Glutamatergic neuron (in vitro differentiated cells): ENCODE data around the gene RAB29. TPM values are rescaled to one million over a fixed set of nuclear protein-coding genes. Genes with fewer than 3 reads are reported as not detected.

Source experiments
- DNase-seq: peaks from one replicate; pipeline ENCODE4 v3.0.0; 2022
- H3K27ac Mint-ChIP-seq: one replicate; pipeline ENCODE4 v1.8.0; 2020; ENCODE audit warnings: mild to moderate bottlenecking, mixed read lengths, inconsistent platforms; ENCODE audit not compliant: unreplicated experiment
- H3K27me3 Mint-ChIP-seq: one replicate; pipeline ENCODE4 v1.8.0; 2020; ENCODE audit warnings: mild to moderate bottlenecking, moderate library complexity, mixed read lengths, inconsistent platforms; ENCODE audit not compliant: unreplicated experiment
- H3K36me3 Mint-ChIP-seq: one replicate; pipeline ENCODE4 v1.8.0; 2020; ENCODE audit warnings: mild to moderate bottlenecking, mixed read lengths, inconsistent platforms; ENCODE audit not compliant: unreplicated experiment
- H3K4me1 Mint-ChIP-seq: one replicate; pipeline ENCODE4 v1.8.0; 2020; ENCODE audit warnings: mild to moderate bottlenecking, low read depth, mixed read lengths, inconsistent platforms; ENCODE audit not compliant: unreplicated experiment
- H3K4me3 Mint-ChIP-seq: one replicate; pipeline ENCODE4 v1.8.0; 2020; ENCODE audit warnings: mild to moderate bottlenecking, mixed read lengths, inconsistent platforms; ENCODE audit not compliant: unreplicated experiment
- H3K9me3 Mint-ChIP-seq: one replicate; pipeline ENCODE4 v1.8.0; 2020; ENCODE audit warnings: mild to moderate bottlenecking, moderate library complexity, mixed read lengths, inconsistent platforms; ENCODE audit not compliant: unreplicated experiment
- total RNA-seq: library from RNA; stranded (reverse); fragmentation: NEBNext Ultra II Directional; extraction: Animal tissue kit (Norgen Biotek cat#: 25700); gene quantifications from one replicate; pipeline ENCODE4 v1.2.1, GENCODE V29; 2021; ENCODE audit not compliant: unreplicated experiment
- TF ChIP-seq, protein P1 (sequence below): fragments of 200-600 bp; sonication (generic); IDR thresholded peaks from one replicate; pipeline ENCODE4 v1.5.0; 2021; ENCODE audit not compliant: partially characterized antibody, unreplicated experiment

RAB29 gene
- total RNA-seq, 1 donor from 2014 or later: 1.7 TPM

DNA sequence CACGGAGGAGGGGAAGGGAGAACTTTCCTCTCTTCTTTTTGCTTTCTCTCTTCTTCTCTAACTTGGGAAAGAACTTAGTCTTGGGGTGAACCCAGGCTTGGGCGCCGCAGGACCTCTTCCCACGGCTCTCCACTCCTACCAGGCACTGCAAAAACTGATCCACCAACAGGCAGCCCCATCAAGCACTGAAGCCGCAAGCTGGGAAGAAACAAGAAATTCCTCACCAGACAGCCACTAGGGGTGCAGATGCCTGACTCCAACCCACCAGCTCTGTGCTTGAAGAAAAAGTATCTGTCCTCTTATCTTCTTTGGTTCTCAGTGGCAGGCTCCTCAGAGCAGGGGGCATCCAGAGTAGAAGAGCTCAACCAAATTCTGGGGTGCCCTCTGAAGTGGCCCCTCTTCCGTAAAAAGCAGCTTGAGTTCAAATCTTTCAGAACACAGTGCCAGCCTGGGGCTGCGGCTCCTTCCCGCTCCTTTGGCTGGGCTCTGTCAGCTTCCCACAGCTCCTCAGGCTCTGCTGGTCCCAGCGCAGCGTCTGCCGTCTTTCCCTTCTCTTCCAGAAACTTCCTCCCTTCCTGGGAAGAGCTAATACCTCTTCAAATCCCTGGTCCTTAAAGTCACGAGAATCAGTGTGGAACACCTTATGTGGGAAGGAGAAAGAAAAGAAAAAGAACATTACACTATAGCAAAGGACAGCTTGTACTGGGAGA is 35.3 kb upstream of the RAB29 start:
- H3K9me3 Mint-ChIP-seq: no peaks in the 10 kb centered on the region
- TF ChIP-seq, protein P1, sequence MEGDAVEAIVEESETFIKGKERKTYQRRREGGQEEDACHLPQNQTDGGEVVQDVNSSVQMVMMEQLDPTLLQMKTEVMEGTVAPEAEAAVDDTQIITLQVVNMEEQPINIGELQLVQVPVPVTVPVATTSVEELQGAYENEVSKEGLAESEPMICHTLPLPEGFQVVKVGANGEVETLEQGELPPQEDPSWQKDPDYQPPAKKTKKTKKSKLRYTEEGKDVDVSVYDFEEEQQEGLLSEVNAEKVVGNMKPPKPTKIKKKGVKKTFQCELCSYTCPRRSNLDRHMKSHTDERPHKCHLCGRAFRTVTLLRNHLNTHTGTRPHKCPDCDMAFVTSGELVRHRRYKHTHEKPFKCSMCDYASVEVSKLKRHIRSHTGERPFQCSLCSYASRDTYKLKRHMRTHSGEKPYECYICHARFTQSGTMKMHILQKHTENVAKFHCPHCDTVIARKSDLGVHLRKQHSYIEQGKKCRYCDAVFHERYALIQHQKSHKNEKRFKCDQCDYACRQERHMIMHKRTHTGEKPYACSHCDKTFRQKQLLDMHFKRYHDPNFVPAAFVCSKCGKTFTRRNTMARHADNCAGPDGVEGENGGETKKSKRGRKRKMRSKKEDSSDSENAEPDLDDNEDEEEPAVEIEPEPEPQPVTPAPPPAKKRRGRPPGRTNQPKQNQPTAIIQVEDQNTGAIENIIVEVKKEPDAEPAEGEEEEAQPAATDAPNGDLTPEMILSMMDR: no peak
- H3K4me1 Mint-ChIP-seq: peaks cover 10% of the 10 kb centered on the region
- no peak overlapping the region for H3K27ac Mint-ChIP-seq
- no peaks in the 10 kb centered on the region for H3K36me3 Mint-ChIP-seq
- no peak for DNase-seq
- H3K27me3 Mint-ChIP-seq: peaks cover 18% of the 10 kb centered on the region
- no peak overlapping the region for H3K4me3 Mint-ChIP-seq

DNA sequence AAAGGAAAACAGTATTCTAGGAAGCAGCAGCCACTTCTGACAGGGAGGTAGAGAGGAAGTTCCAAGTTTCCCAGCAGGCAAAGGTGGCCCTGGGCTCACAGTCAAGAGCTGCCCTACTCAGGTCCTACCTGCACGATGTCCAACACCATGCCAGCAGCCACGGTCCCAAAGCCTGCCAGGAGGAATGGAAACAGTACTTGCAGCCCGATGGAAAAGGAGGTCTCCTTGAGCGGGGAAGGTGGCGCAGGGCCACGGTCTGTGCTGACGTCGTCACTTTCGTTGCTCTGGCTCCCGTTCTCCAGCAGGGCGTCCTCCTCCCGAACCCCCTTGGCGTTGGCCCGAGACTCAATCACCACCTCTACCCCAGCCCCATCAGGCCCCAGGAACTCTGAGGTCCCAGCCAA is 34.7 kb upstream of the RAB29 start:
- no peak overlapping the region for H3K27ac Mint-ChIP-seq
- H3K27me3 Mint-ChIP-seq: peaks cover 18% of the 10 kb centered on the region
- no peaks in the 10 kb centered on the region for H3K9me3 Mint-ChIP-seq
- TF ChIP-seq, protein P1: no peak
- no peaks in the 10 kb centered on the region for H3K36me3 Mint-ChIP-seq
- H3K4me3 Mint-ChIP-seq: no peak overlapping the region
- DNase-seq: no peak
- peaks cover 10% of the 10 kb centered on the region for H3K4me1 Mint-ChIP-seq

DNA sequence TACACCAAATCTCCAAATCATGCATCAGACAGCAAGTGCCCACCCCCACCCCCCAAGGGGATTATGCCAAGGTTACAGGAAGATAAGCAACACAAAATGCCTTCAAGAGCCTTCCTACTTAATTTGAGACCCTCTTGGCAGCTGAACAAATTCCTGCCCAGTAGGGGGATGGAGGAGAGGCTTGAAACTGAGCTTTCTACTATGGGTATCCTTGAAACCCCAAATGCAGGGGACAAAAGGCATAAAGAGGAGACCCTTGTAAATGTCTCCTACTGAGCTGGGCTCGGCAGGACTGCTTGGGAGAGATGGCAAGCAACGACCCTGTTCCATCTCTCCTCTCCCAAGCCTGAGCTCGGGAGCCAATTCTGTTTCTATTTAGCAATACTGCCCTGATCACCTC is 34.2 kb upstream of the RAB29 start:
- DNase-seq: no peak
- Mint-ChIP-seq H3K4me1 (peaks cover 10% of the 10 kb centered on the region), H3K27me3 (peaks cover 14% of the 10 kb centered on the region), H3K27ac (no peak overlapping the region), H3K36me3 (no peaks in the 10 kb centered on the region), H3K4me3 (no peak overlapping the region), H3K9me3 (no peaks in the 10 kb centered on the region)
- TF ChIP-seq, protein P1: no peak

DNA sequence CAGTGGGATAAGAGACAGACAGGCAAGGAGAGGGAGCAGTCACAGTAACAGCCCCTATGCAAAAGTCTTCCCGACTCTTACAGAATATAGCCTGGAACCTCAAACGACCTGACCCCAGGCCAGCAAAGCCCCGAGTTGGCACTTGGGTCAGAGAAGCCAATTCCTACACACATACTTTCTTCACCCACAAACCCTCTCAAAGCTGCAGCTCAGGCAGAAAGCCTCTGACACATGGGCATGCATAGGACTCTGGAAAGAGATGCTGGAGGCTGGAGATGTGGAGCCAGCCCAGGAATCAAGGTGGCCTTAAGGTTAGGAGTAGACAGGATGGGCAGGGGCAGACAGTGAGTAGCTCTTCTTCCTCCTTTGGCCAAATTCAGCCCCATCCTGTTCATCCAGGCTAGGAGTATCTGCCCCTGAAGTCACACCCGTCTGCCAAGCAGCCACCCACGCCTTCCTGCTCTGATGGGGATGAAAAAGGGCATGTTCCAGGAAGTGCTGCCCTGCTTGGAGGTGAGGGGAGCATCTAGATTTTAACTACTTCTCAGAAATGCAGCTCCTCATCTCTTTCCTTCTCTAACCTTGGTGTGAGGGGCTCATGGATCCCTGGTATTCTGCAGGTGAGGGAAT is 29.9 kb upstream of the RAB29 start:
- DNase-seq: no peak
- TF ChIP-seq, protein P1: no peak
- H3K36me3 Mint-ChIP-seq: no peaks in the 10 kb centered on the region
- H3K9me3 Mint-ChIP-seq: no peaks in the 10 kb centered on the region
- H3K4me1 Mint-ChIP-seq: peaks cover 7% of the 10 kb centered on the region
- no peak overlapping the region for H3K4me3 Mint-ChIP-seq
- H3K27me3 Mint-ChIP-seq: peaks cover 4% of the 10 kb centered on the region
- no peak overlapping the region for H3K27ac Mint-ChIP-seq

DNA sequence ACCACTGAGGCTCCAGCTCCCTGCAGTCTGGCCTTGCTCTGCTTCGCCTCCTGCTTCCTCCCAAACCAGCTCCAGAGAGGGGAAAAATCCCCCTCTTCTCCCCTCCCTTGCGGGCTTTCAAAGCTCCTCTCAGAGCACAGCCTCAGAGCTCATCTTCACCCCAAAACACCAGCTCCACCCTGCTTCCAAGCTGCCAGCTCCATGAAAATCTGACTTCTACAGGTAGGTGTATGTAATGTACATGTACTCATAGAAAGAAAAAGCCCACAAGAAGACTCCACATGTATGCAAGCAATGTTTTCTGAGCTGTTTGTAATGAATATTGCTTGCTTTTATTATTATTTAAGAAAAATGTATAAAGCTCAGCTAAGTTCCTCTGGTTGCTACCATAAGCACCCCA is 29.3 kb upstream of the RAB29 start:
- Mint-ChIP-seq H3K4me1 (peaks cover 7% of the 10 kb centered on the region), H3K4me3 (no peak overlapping the region), H3K27ac (no peak overlapping the region), H3K27me3 (peaks cover 5% of the 10 kb centered on the region), H3K36me3 (no peaks in the 10 kb centered on the region), H3K9me3 (no peaks in the 10 kb centered on the region)
- DNase-seq: no peak
- TF ChIP-seq, protein P1: no peak
